Vagina (tissue), 2 donors: ENCODE measurements around the gene MORN5. TPM values are rescaled to one million over a fixed set of nuclear protein-coding genes. Genes with fewer than 3 reads are reported as not detected.

Source experiments
- DNase-seq, 2 donors: peaks; one replicate each; pipeline ENCODE4 v3.0.0-alpha.2; 2017; ENCODE audit errors: extremely low spot score in 2 of 2
- H3K27ac ChIP-seq: fragments of 200-600 bp; sonication (generic); one replicate; pipeline ENCODE4 v1.5.1; 2019
- H3K27me3 ChIP-seq: fragments of 200-600 bp; sonication (generic); one replicate; pipeline ENCODE4 v1.5.1; 2019
- H3K36me3 ChIP-seq, 2 donors: fragments of 200-600 bp; sonication (generic); one replicate each; pipeline ENCODE4 v1.5.1; 2017 to 2019
- H3K4me1 ChIP-seq: fragments of 200-600 bp; sonication (generic); one replicate; pipeline ENCODE4 v1.5.1; 2019
- H3K4me3 ChIP-seq, 2 donors: fragments of 200-600 bp; sonication (generic); 1 replicate in 1 of 2; 2 replicates in 1 of 2; pipeline ENCODE4 v1.5.1; 2016 to 2019
- H3K9me3 ChIP-seq: fragments of 200-600 bp; sonication (generic); one replicate; pipeline ENCODE4 v1.5.1; 2019
- POLR2A ChIP-seq, 2 donors: fragments of 450-650 bp; IDR thresholded peaks; one replicate each; pipeline ENCODE4 v1.6.1; 2017; ENCODE audit warnings: antibody characterized with exemption in 2 of 2, mild to moderate bottlenecking in 2 of 2, moderate library complexity in 2 of 2
- POLR2AphosphoS5 ChIP-seq, 2 donors: sonication (generic); formaldehyde crosslinking; IDR thresholded peaks; one replicate each; pipeline ENCODE4 v1.9.0; 2017; ENCODE audit warnings: antibody characterized with exemption in 2 of 2, mild to moderate bottlenecking in 2 of 2, low read depth in 1 of 2; ENCODE audit not compliant: insufficient read depth in 1 of 2
- intact Hi-C: fragments of 100-400 bp; cut with DNase I; formaldehyde crosslinking; loops from one replicate; pipeline ENCODE4 v1.15.1; 2023
- total RNA-seq: library from RNA; depleted of rRNA; stranded (reverse); fragments of >200 nt; gene quantifications from one replicate; pipeline ENCODE4 v1.2.3, GENCODE V29; 2016
- TF ChIP-seq, protein P1 (sequence below), 3 experiments: fragments of 450-650 bp in 2 of 3; fragments of 200-600 bp in 1 of 3; sonication (generic) in 1 of 3; IDR thresholded peaks; one replicate each; pipeline ENCODE4 v1.5.1; 2017 to 2019; ENCODE audit warnings: antibody characterized with exemption in 3 of 3, mild to moderate bottlenecking in 2 of 3, moderate library complexity in 2 of 3

The MORN5 gene
- total RNA-seq, 1 donor from 2014 or later: not detected

DNA sequence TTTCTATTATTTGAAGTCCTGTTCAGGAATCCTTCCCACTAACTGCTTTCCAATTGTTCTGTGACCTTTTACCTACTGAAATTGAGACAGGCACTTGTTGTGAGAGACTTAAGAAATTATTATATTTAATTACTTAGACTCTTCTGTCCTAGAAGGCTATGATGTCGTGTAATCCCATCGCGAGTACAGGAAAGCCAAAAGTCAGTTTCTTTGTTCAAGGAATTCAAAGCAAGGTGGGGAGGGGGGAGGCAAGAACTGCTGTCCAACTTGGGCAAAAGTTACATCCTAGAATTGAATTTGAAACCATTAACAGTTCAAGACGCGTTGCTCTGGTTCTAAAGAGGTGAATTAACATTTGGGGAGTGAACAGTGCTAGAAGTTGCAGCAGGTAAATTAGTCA, 18.0 kb upstream of the MORN5 start:
- H3K36me3 ChIP-seq: peaks cover 0 to 36% of the 10 kb centered on the region in 2 donors
- no peaks in the 10 kb centered on the region for H3K9me3 ChIP-seq
- H3K4me3 ChIP-seq: no peak overlapping the region
- TF ChIP-seq, protein P1, sequence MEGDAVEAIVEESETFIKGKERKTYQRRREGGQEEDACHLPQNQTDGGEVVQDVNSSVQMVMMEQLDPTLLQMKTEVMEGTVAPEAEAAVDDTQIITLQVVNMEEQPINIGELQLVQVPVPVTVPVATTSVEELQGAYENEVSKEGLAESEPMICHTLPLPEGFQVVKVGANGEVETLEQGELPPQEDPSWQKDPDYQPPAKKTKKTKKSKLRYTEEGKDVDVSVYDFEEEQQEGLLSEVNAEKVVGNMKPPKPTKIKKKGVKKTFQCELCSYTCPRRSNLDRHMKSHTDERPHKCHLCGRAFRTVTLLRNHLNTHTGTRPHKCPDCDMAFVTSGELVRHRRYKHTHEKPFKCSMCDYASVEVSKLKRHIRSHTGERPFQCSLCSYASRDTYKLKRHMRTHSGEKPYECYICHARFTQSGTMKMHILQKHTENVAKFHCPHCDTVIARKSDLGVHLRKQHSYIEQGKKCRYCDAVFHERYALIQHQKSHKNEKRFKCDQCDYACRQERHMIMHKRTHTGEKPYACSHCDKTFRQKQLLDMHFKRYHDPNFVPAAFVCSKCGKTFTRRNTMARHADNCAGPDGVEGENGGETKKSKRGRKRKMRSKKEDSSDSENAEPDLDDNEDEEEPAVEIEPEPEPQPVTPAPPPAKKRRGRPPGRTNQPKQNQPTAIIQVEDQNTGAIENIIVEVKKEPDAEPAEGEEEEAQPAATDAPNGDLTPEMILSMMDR (IDR thresholded peaks at IDR 0.05): no peak
- H3K4me1 ChIP-seq: no peaks in the 10 kb centered on the region
- H3K27me3 ChIP-seq: no peaks in the 10 kb centered on the region
- DNase-seq: no peak
- no peak overlapping the region for H3K27ac ChIP-seq
- intact Hi-C loops: no loop called here

- peaks cover 0 to 44% of the 10 kb centered on the region in 2 donors for H3K36me3 ChIP-seq
- no peaks in the 10 kb centered on the region for H3K27me3 ChIP-seq
- H3K27ac ChIP-seq: no peak overlapping the region
- H3K9me3 ChIP-seq: no peaks in the 10 kb centered on the region
- no peak overlapping the region for H3K4me3 ChIP-seq
- no peaks in the 10 kb centered on the region for H3K4me1 ChIP-seq
- TF ChIP-seq, protein P1 (IDR thresholded peaks at IDR 0.05): no peak
- TF ChIP-seq POLR2AphosphoS5 (IDR thresholded peaks at IDR 0.05; ENCODE audit: insufficient read depth in 1 of 2, low read depth in 1 of 2) (no peak), POLR2A (IDR thresholded peaks at IDR 0.05) (no peak)
- no peak for DNase-seq
- intact Hi-C loops: no loop called here
These were observed 16.4 kb upstream of the MORN5 start for GRCh38 chr9:122143296-122143695.

DNA sequence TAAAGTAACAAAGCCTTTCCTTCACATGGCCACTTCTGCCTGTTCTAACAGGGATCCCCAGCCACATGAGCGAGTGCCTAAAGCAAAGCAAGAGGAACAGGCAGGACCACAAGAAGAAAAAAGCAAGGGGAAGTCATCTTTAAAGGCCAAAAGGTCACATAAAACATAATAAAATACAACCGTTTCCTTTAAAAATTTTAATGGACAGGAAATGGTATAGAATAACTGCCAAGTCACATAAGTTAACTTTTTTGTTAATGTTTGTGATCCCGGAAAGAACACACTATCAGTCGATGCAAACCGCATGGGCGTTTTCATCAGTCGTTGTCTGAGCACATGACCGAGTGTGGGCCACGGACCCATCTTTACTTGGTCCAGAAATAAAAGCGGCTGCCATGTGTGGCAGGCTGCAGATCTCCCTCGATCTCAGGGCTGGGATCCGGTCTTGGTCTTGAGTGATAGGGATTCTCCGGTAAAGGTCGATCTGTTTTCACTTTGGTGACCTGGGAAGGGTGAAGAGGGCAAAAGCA, 15.8 kb upstream of the MORN5 start:
- H3K4me1 ChIP-seq: no peaks in the 10 kb centered on the region
- H3K9me3 ChIP-seq: no peaks in the 10 kb centered on the region
- peaks cover 0 to 44% of the 10 kb centered on the region in 2 donors for H3K36me3 ChIP-seq
- no peak for DNase-seq
- intact Hi-C loops: no loop called here
- no peak overlapping the region for H3K27ac ChIP-seq
- H3K27me3 ChIP-seq: no peaks in the 10 kb centered on the region
- no peak for TF ChIP-seq POLR2AphosphoS5 (IDR thresholded peaks at IDR 0.05; ENCODE audit: insufficient read depth in 1 of 2, low read depth in 1 of 2)
- no peak for TF ChIP-seq POLR2A (IDR thresholded peaks at IDR 0.05)
- TF ChIP-seq, protein P1 (IDR thresholded peaks at IDR 0.05): no peak
- no peak overlapping the region for H3K4me3 ChIP-seq

GRCh38 chr9:122144836-122145591, 14.7 kb upstream of the MORN5 start:
- no peak for TF ChIP-seq POLR2A (IDR thresholded peaks at IDR 0.05)
- no peak for TF ChIP-seq POLR2AphosphoS5 (IDR thresholded peaks at IDR 0.05; ENCODE audit: insufficient read depth in 1 of 2, low read depth in 1 of 2)
- TF ChIP-seq, protein P1 (IDR thresholded peaks at IDR 0.05): no peak
- Histone ChIP-seq H3K27me3 (no peaks in the 10 kb centered on the region), H3K9me3 (no peaks in the 10 kb centered on the region), H3K36me3 (peaks cover 0 to 55% of the 10 kb centered on the region in 2 donors), H3K4me3 (no peak overlapping the region), H3K4me1 (no peaks in the 10 kb centered on the region), H3K27ac (no peak overlapping the region)
- DNase-seq: no peak
- intact Hi-C loops: no loop called here

DNA sequence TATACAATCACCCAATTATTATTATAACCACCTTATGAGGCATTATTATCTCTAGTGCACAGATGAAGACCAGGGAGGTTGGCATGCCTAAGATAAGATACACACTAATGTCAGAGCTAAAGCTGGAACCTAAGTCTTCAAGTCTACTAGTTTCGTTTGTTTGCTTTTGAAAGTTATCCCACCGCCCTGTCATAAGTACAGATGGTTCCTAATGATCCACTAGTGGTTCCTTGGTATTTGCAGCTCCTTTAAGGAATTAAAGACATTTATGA, 14.2 kb upstream of the MORN5 start:
- Histone ChIP-seq H3K4me3 (no peak overlapping the region), H3K4me1 (no peaks in the 10 kb centered on the region), H3K27me3 (no peaks in the 10 kb centered on the region), H3K36me3 (peaks cover 0 to 57% of the 10 kb centered on the region in 2 donors), H3K27ac (no peak overlapping the region), H3K9me3 (no peaks in the 10 kb centered on the region)
- TF ChIP-seq POLR2AphosphoS5 (IDR thresholded peaks at IDR 0.05; ENCODE audit: insufficient read depth in 1 of 2, low read depth in 1 of 2) (no peak), POLR2A (IDR thresholded peaks at IDR 0.05) (no peak)
- TF ChIP-seq, protein P1 (IDR thresholded peaks at IDR 0.05): no peak
- intact Hi-C loops: no loop called here
- no peak for DNase-seq
